ENCODE data around the gene TBC1D9. TPM values are rescaled to one million over a fixed set of nuclear protein-coding genes. Genes with fewer than 3 reads are reported as not detected.

TBC1D9 gene
- total and polyA plus RNA-seq, 9 donors: 14.6 to 26.9 (median 18.5) TPM

GRCh38 chr4:140726776-140727500 lies 29.2 kb downstream of the TBC1D9 start:
- no peak overlapping the region for H3K4me3 ChIP-seq (ENCODE audit: low read length)
- no peak overlapping the region for H3K27ac ChIP-seq (ENCODE audit: low read length)
- 100% methylated on average over 1 of the region's 3 CpGs for WGBS (ENCODE audit: insufficient coverage)
- H3K36me3 ChIP-seq (ENCODE audit: control insufficient read depth, insufficient read depth, low read length): no peaks in the 10 kb centered on the region
- no peak for DNase-seq
- H3K4me1 ChIP-seq (ENCODE audit: control insufficient read depth, insufficient read depth, low read length): peaks cover 2% of the 10 kb centered on the region
- no peaks in the 10 kb centered on the region for H3K27me3 ChIP-seq (ENCODE audit: control insufficient read depth, insufficient read depth, low read length)
- no peaks in the 10 kb centered on the region for H3K9me3 ChIP-seq (replicated peaks; ENCODE audit: control insufficient read depth, low read depth, low read length)

DNA sequence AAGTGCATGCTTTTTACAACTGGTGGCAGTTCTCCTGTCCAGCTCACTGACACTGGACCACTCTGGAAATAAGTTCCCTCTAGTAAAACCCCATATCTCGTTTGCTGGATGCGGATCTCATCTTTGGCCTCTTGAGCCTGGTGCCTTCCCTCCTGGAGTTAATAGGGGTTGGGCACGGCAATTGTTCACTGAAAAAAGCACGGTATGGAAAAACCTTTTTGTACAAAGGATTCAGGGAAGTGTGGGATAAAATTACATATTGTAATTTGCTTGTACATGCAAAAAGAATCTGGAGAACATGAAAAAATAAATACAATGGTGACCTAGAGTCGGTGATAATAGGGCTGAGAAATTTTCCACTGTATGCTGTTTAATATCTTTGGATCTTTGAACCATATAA lies 30.6 kb downstream of the TBC1D9 start:
- no peak overlapping the region for H3K27ac ChIP-seq (ENCODE audit: low read length)
- DNase-seq: no peak
- H3K9me3 ChIP-seq (replicated peaks; ENCODE audit: control insufficient read depth, low read depth, low read length): no peaks in the 10 kb centered on the region
- H3K4me1 ChIP-seq (ENCODE audit: control insufficient read depth, insufficient read depth, low read length): peaks cover 4% of the 10 kb centered on the region
- no peaks in the 10 kb centered on the region for H3K36me3 ChIP-seq (ENCODE audit: control insufficient read depth, insufficient read depth, low read length)
- H3K4me3 ChIP-seq (ENCODE audit: low read length): no peak overlapping the region
- WGBS (ENCODE audit: insufficient coverage): no CpG with 5 or more reads among the region's 5 CpGs
- no peaks in the 10 kb centered on the region for H3K27me3 ChIP-seq (ENCODE audit: control insufficient read depth, insufficient read depth, low read length)

- no peak overlapping the region for H3K27ac ChIP-seq (ENCODE audit: low read length)
- 100% methylated on average over 1 of the region's 5 CpGs for WGBS (ENCODE audit: insufficient coverage)
- no peak overlapping the region for H3K4me3 ChIP-seq (ENCODE audit: low read length)
- H3K9me3 ChIP-seq (replicated peaks; ENCODE audit: control insufficient read depth, low read depth, low read length): no peaks in the 10 kb centered on the region
- H3K27me3 ChIP-seq (ENCODE audit: control insufficient read depth, insufficient read depth, low read length): no peaks in the 10 kb centered on the region
- no peaks in the 10 kb centered on the region for H3K36me3 ChIP-seq (ENCODE audit: control insufficient read depth, insufficient read depth, low read length)
- H3K4me1 ChIP-seq (ENCODE audit: control insufficient read depth, insufficient read depth, low read length): peaks cover 4% of the 10 kb centered on the region
- DNase-seq: no peak
Observed at GRCh38 chr4:140724760-140725159, 31.4 kb downstream of the TBC1D9 start.

DNA sequence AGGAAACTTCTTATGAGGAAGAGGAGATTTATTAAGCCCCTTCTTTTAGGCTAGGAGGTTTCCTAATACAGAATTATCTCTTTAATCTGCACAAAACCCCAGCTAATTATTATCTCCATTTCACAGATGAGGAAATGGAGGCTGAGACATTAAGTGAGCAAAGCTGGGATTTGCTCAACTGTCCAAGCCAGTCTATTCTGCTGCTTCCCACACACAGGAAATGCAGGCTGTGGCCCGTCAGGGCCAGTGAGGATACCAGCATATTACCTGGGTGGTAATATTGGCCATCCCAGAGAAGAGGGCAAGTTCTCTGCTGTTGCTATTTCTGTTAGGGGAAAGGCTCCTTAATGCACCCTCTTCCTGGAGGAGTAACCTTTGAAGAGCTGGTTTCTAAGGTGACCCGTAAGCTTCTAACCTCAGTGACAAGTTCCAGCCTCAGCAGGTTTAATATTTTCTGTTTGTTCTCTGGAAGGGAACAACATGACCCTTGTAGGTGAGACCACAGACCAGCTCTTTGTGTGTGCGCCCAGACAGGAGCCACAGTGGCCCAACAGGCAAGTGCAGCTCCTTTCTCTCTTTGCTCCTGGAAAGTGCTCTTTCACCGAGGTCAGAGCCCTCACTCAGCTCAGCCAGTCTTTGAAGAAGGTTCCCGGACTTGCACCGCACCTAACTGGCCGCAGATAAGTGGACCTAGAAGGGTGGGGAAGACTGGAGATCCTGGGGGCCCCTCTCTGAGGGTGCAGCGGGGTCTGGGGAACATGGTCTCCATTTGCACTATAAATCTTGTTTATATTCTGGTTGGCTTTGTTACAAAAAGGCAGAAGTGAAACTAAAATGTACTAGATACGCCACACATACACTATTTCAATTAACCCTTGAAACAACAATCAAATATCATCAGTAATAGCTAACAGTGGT lies 35.5 kb downstream of the TBC1D9 start:
- no peak for DNase-seq
- no peaks in the 10 kb centered on the region for H3K9me3 ChIP-seq (replicated peaks; ENCODE audit: control insufficient read depth, low read depth, low read length)
- H3K27me3 ChIP-seq (ENCODE audit: control insufficient read depth, insufficient read depth, low read length): no peaks in the 10 kb centered on the region
- no peaks in the 10 kb centered on the region for H3K36me3 ChIP-seq (ENCODE audit: control insufficient read depth, insufficient read depth, low read length)
- WGBS (ENCODE audit: insufficient coverage): 80% methylated on average over 2 of the region's 9 CpGs
- H3K4me1 ChIP-seq (ENCODE audit: control insufficient read depth, insufficient read depth, low read length): peaks cover 2% of the 10 kb centered on the region
- H3K4me3 ChIP-seq (ENCODE audit: low read length): no peak overlapping the region
- H3K27ac ChIP-seq (ENCODE audit: low read length): no peak overlapping the region

GRCh38 chr4:140719686-140720085 lies 36.5 kb downstream of the TBC1D9 start:
- no CpG with 5 or more reads among the region's 2 CpGs for WGBS (ENCODE audit: insufficient coverage)
- H3K9me3 ChIP-seq (replicated peaks; ENCODE audit: control insufficient read depth, low read depth, low read length): no peaks in the 10 kb centered on the region
- H3K4me1 ChIP-seq (ENCODE audit: control insufficient read depth, insufficient read depth, low read length): peaks cover 2% of the 10 kb centered on the region
- H3K36me3 ChIP-seq (ENCODE audit: control insufficient read depth, insufficient read depth, low read length): no peaks in the 10 kb centered on the region
- DNase-seq: no peak
- H3K27ac ChIP-seq (ENCODE audit: low read length): no peak overlapping the region
- H3K27me3 ChIP-seq (ENCODE audit: control insufficient read depth, insufficient read depth, low read length): no peaks in the 10 kb centered on the region
- no peak overlapping the region for H3K4me3 ChIP-seq (ENCODE audit: low read length)

- no peaks in the 10 kb centered on the region for H3K9me3 ChIP-seq (replicated peaks; ENCODE audit: control insufficient read depth, low read depth, low read length)
- H3K27me3 ChIP-seq (ENCODE audit: control insufficient read depth, insufficient read depth, low read length): no peaks in the 10 kb centered on the region
- H3K27ac ChIP-seq (ENCODE audit: low read length): no peak overlapping the region
- no peaks in the 10 kb centered on the region for H3K36me3 ChIP-seq (ENCODE audit: control insufficient read depth, insufficient read depth, low read length)
- no CpG with 5 or more reads among the region's 2 CpGs for WGBS (ENCODE audit: insufficient coverage)
- no peak for DNase-seq
- H3K4me1 ChIP-seq (ENCODE audit: control insufficient read depth, insufficient read depth, low read length): peaks cover 2% of the 10 kb centered on the region
- no peak overlapping the region for H3K4me3 ChIP-seq (ENCODE audit: low read length)
Observed at GRCh38 chr4:140719022-140719421, 37.2 kb downstream of the TBC1D9 start.

- H3K27me3 ChIP-seq (ENCODE audit: control insufficient read depth, insufficient read depth, low read length): no peaks in the 10 kb centered on the region
- H3K9me3 ChIP-seq (replicated peaks; ENCODE audit: control insufficient read depth, low read depth, low read length): no peaks in the 10 kb centered on the region
- no peaks in the 10 kb centered on the region for H3K36me3 ChIP-seq (ENCODE audit: control insufficient read depth, insufficient read depth, low read length)
- WGBS (ENCODE audit: insufficient coverage): no CpG with 5 or more reads among the region's 3 CpGs
- H3K27ac ChIP-seq (ENCODE audit: low read length): no peak overlapping the region
- no peak for DNase-seq
- H3K4me1 ChIP-seq (ENCODE audit: control insufficient read depth, insufficient read depth, low read length): peaks cover 2% of the 10 kb centered on the region
- no peak overlapping the region for H3K4me3 ChIP-seq (ENCODE audit: low read length)
Observed at GRCh38 chr4:140718241-140718952, 37.8 kb downstream of the TBC1D9 start.

GRCh38 chr4:140717313-140717712 lies 38.9 kb downstream of the TBC1D9 start:
- DNase-seq: no peak
- WGBS (ENCODE audit: insufficient coverage): 57% methylated on average over 1 of the region's 2 CpGs
- Histone ChIP-seq H3K4me3 (ENCODE audit: low read length) (no peak overlapping the region), H3K4me1 (ENCODE audit: control insufficient read depth, insufficient read depth, low read length) (peaks cover 2% of the 10 kb centered on the region), H3K27ac (ENCODE audit: low read length) (no peak overlapping the region), H3K27me3 (ENCODE audit: control insufficient read depth, insufficient read depth, low read length) (no peaks in the 10 kb centered on the region), H3K36me3 (ENCODE audit: control insufficient read depth, insufficient read depth, low read length) (no peaks in the 10 kb centered on the region), H3K9me3 (replicated peaks; ENCODE audit: control insufficient read depth, low read depth, low read length) (no peaks in the 10 kb centered on the region)

DNA sequence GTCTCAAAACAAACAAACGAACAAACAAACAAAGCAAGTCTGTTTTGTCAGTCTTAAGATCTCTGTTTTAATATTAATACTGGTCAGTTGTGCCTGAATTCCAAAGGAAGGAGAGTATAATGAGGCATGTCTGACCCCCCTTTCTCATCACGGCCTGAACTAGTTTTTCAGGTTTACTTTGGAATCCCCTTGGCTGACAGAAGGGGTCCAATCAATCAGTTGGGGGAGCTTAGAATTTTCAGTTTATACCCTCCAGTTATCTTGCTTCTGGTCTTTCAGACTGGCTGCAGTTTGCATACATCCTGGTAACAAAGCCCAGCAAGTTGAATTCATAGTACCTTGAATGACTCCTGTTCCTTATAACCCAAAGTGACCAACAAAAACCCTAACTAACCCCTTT lies 41.1 kb downstream of the TBC1D9 start:
- no peak for DNase-seq
- no peaks in the 10 kb centered on the region for H3K36me3 ChIP-seq (ENCODE audit: control insufficient read depth, insufficient read depth, low read length)
- WGBS (ENCODE audit: insufficient coverage): no CpG with 5 or more reads among the region's 2 CpGs
- no peak overlapping the region for H3K4me3 ChIP-seq (ENCODE audit: low read length)
- no peaks in the 10 kb centered on the region for H3K27me3 ChIP-seq (ENCODE audit: control insufficient read depth, insufficient read depth, low read length)
- H3K4me1 ChIP-seq (ENCODE audit: control insufficient read depth, insufficient read depth, low read length): no peaks in the 10 kb centered on the region
- no peak overlapping the region for H3K27ac ChIP-seq (ENCODE audit: low read length)
- no peaks in the 10 kb centered on the region for H3K9me3 ChIP-seq (replicated peaks; ENCODE audit: control insufficient read depth, low read depth, low read length)

GRCh38 chr4:140711910-140712309 lies 44.3 kb downstream of the TBC1D9 start:
- DNase-seq: no peak
- H3K27ac ChIP-seq (ENCODE audit: low read length): no peak overlapping the region
- H3K4me3 ChIP-seq (ENCODE audit: low read length): no peak overlapping the region
- H3K4me1 ChIP-seq (ENCODE audit: control insufficient read depth, insufficient read depth, low read length): no peaks in the 10 kb centered on the region
- H3K36me3 ChIP-seq (ENCODE audit: control insufficient read depth, insufficient read depth, low read length): no peaks in the 10 kb centered on the region
- no peaks in the 10 kb centered on the region for H3K27me3 ChIP-seq (ENCODE audit: control insufficient read depth, insufficient read depth, low read length)
- H3K9me3 ChIP-seq (replicated peaks; ENCODE audit: control insufficient read depth, low read depth, low read length): no peaks in the 10 kb centered on the region
- no CpG with 5 or more reads among the region's 4 CpGs for WGBS (ENCODE audit: insufficient coverage)
